Uterine smooth muscle cell (primary cell): ENCODE results near the gene TIGD3. TPM values are rescaled to one million over a fixed set of nuclear protein-coding genes. Genes with fewer than 3 reads are reported as not detected.

Source experiments
- total RNA-seq: library from RNA; depleted of rRNA; stranded (reverse); fragments of >200 nt; gene quantifications from 2 replicates; pipeline ENCODE4 v1.2.3, GENCODE V29; 2014

The TIGD3 gene, protein sequence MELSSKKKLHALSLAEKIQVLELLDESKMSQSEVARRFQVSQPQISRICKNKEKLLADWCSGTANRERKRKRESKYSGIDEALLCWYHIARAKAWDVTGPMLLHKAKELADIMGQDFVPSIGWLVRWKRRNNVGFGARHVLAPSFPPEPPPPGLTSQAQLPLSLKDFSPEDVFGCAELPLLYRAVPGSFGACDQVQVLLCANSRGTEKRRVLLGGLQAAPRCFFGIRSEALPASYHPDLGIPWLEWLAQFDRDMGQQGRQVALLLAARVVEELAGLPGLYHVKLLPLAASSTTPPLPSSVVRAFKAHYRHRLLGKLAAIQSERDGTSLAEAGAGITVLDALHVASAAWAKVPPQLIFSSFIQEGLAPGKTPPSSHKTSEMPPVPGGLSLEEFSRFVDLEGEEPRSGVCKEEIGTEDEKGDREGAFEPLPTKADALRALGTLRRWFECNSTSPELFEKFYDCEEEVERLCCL
- total RNA-seq, result 0.11 and 0.37 TPM in 2 replicates

DNA sequence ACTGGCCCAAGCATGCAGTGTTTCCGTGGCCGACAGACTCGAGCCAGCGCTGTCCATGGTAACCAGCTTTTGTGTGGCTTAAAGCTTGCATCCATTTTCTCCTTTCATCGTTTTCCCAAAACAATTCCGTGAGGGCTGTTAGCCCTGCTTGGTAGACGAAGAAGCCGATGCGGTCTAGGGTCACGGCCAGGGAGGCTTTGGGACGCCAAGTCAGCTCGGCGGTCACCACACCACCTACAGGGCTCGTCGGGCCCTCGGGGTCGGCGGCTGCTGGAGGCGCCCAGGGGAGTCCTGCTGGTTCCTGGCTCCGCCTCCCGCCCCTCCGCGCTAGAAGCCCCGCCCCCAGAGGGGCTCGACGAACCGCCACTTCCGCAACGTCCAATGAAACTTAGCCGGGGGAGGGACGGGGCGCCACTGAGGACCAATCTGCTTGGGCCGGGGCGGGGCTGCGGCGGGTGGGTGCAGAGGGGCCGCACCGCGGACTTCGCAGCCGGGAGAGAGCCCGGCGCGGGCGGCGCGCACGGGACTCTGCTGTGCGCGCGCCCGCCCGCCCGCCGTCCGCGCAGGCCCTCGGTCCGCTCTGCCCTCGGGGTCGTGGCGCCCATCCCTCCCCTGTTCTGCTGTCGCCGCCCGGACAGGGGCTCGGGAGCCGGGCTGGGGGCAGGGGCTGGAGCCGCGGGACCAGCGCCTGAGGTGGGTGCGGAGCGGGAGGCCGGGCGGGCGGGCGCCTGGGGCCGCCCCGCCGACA lies at the start of gene TIGD3:
Gene TIGD3, plus strand, starts transcription at position 487 of the 748 bp plus-strand sequence. CDS start 1,058 bp downstream, outside the sequence.

DNA sequence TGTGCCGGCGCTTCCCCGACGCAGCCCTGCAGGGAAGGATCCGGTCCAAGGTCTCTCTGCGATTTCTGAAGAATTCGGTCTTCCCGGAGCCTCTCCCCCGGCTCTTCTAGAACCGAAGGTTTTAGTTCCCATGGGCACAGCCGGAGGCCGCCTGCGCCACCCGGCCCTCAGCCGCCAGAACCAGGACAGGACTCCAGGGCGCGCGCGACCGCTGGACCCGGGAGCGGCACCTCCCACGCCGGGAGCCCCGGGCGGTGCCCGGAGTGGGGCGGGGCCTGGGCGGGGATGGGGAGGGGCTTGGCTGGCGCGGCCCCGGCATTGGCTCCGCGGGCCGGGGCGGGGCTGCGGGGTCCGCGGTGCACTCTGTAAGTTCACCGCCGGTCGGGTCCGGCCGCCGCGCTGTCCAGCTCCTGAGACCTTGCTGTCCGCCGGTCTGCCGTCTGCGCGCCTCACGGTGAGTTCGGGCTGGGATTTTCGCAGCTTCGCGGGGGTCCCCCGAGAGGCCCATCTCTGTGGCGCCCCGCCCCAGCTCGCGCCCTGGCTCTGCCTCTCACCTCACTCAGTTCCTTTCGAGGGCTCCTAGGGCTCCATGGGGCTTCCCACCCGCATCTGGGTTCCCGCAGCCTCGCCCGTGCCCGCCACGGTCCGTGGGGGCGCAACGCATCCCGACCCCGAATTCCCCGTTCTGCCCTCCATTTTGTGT lies 39.9 kb upstream of the TIGD3 start, which contains the start of gene CDC42EP2:
Gene CDC42EP2, plus strand, starts transcription at position 366 of the 703 bp plus-strand sequence. CDS start 6,033 bp downstream, outside the sequence.

DNA sequence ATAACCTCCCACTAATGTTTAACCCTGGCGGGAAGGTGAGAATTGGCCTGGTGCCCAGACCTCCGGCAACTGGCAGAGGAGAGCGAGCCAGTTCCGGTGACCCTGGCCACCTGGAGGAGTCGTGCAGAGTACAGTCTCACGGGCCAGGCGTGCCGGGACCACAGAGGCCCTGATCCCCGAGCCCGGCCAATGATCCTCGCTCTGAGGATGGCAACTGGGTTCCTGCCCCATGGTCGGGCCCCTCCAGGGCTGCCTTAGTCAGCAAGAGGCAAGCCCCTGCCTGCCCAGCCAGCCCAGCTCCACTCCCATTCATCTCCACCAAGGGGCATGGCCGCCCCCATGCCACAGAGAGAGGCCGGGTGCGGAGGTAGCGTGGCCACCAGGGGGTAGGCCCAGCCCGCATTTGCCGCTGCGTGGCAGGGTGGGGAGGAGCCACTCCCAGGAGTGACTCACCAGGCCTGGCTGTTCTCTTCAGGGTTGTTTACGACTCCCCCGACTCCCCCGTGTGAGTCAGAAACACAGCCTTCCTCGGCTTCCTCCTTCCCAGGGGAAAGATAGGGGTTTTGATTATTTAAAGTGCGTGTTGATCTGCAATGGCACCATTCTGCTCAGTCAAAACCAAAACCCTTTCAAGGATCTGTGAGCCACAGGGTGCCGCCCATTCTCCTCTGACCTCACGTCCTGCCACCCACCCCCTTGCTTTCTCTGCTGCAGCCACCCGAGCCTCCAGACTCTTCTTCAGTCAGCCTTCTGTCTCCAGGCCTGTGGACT lies 27.7 kb downstream of the TIGD3 start, which contains the start of gene SLC25A45:
Gene SLC25A45, minus strand, starts transcription at position 614 of the 771 bp plus-strand sequence. CDS start 695 bp downstream, outside the sequence.

DNA sequence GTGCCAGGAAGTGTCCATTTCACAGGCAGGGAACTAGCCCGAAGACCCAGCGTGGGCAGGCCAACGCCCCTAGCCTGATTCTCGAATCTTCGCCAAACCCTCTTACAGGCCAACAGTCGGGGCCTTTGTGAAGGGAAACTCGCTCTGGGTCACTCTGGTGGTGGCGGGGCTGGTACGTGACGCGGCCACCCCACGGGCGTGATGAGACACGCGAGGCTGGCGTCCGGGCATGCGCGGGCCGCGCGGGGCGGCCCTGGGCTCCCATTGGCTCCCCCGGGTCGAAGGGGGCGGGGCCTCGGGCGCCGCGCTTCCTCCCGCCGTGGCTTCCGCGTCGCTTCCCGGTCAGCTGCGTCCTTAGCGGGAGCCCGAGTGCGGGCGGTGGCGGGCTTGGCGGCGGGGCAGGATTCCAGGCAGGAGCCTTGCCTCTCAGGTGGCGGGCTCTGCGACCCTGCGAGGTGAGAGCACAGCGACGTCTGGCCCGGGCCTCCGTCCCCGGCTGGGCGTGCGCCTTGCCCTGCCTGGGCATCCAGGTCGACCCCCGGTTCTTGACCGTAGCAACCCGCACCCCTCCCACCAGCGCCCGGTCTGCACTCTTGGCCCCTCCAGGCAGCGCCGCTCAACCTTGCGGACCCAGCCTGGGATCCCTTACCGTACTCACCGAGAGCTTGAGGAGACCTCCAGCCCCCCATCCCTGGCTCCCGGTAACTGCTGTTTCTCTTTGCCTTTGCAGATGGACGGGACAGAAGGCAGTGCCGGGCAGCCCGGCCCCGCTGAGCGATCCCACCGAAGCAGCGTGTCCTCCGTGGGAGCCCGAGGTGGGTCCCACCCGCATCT lies 32.0 kb downstream of the TIGD3 start, which contains the start of gene FRMD8:
Gene FRMD8, plus strand, starts transcription at position 331 of the 834 bp plus-strand sequence. Its CDS starts 400 bp downstream, at position 731.

Other genes with a start within 250 kb of the TIGD3 start
- gene TM7SF2, start 242.9 kb upstream of the TIGD3 start, total RNA-seq, result 13.1 and 49.4 TPM in 2 replicates
- gene ZNHIT2, start 237.1 kb upstream of the TIGD3 start, total RNA-seq, result 11.4 and 12.0 TPM in 2 replicates
- gene FAU, start 232.6 kb upstream of the TIGD3 start, total RNA-seq, result 229 and 277 TPM in 2 replicates
- gene MRPL49, start 232.4 kb upstream of the TIGD3 start, total RNA-seq, result 43.4 and 52.5 TPM in 2 replicates
- 19.4 and 47.6 TPM in 2 replicates for gene SYVN1, start 220.2 kb upstream of the TIGD3 start, total RNA-seq
- not detected in 2 replicates for gene SPDYC, start 184.5 kb upstream of the TIGD3 start, total RNA-seq
- 88.1 and 117 TPM in 2 replicates for gene CAPN1, start 172.8 kb upstream of the TIGD3 start, total RNA-seq
- gene POLA2, start 92.8 kb upstream of the TIGD3 start, total RNA-seq, result 5.9 and 23.0 TPM in 2 replicates
- gene CDC42EP2, start 39.9 kb upstream of the TIGD3 start, total RNA-seq, result 13.3 and 17.2 TPM in 2 replicates
- 33.5 and 41.6 TPM in 2 replicates for gene DPF2, start 20.9 kb upstream of the TIGD3 start, total RNA-seq
- 0.75 and 1.3 TPM in 2 replicates for gene SLC25A45, start 27.9 kb downstream of the TIGD3 start, total RNA-seq
- 37.1 and 61.4 TPM in 2 replicates for gene FRMD8, start 31.9 kb downstream of the TIGD3 start, total RNA-seq
- gene NEAT1, start 68.0 kb downstream of the TIGD3 start, total RNA-seq, result 158 and 162 TPM in 2 replicates
- 13,505 and 18,804 TPM in 2 replicates for gene MALAT1, start 144.3 kb downstream of the TIGD3 start, total RNA-seq
- gene SCYL1, start 170.3 kb downstream of the TIGD3 start, total RNA-seq, result 78.7 and 105 TPM in 2 replicates
- 34.2 and 59.6 TPM in 2 replicates for gene LTBP3, start 203.6 kb downstream of the TIGD3 start, total RNA-seq
- 35.2 and 53.6 TPM in 2 replicates for gene ZNRD2, start 215.7 kb downstream of the TIGD3 start, total RNA-seq
- gene FAM89B, start 217.8 kb downstream of the TIGD3 start, total RNA-seq, result 13.1 and 16.9 TPM in 2 replicates
- 68.8 and 73.9 TPM in 2 replicates for gene EHBP1L1, start 221.3 kb downstream of the TIGD3 start, total RNA-seq
- gene KCNK7, start 241.0 kb downstream of the TIGD3 start, total RNA-seq, result 0.11 TPM in 1 of 2 replicates, not detected in the other